Measurements from ENCODE around the gene ITPR1.

GRCh38 chr3:4493014-4493940 is at the start of gene ITPR1:
- TF ChIP-seq CTCF (IDR thresholded peaks at IDR 0.05): no peak
- peak; percentile 90 to 99 for TF ChIP-seq POLR2A (IDR thresholded peaks at IDR 0.05)

Data from heart left ventricle (tissue), 13 donors.